GM19025 (cell line): ENCODE results near the gene FOXE3.
"Not testable (repeated sequence)": the region's sequence is repeated elsewhere in the genome, so short reads cannot be mapped to it uniquely, and the experiment has no call there.

ENCODE experiments used
- ATAC-seq: cut with Tn5 transposase; IDR thresholded peaks from one replicate; pipeline ENCODE4 v1.9.1; 2021; ENCODE audit warnings: mild to moderate bottlenecking, low read depth, moderate library complexity; ENCODE audit not compliant: unreplicated experiment

Gene FOXE3

DNA sequence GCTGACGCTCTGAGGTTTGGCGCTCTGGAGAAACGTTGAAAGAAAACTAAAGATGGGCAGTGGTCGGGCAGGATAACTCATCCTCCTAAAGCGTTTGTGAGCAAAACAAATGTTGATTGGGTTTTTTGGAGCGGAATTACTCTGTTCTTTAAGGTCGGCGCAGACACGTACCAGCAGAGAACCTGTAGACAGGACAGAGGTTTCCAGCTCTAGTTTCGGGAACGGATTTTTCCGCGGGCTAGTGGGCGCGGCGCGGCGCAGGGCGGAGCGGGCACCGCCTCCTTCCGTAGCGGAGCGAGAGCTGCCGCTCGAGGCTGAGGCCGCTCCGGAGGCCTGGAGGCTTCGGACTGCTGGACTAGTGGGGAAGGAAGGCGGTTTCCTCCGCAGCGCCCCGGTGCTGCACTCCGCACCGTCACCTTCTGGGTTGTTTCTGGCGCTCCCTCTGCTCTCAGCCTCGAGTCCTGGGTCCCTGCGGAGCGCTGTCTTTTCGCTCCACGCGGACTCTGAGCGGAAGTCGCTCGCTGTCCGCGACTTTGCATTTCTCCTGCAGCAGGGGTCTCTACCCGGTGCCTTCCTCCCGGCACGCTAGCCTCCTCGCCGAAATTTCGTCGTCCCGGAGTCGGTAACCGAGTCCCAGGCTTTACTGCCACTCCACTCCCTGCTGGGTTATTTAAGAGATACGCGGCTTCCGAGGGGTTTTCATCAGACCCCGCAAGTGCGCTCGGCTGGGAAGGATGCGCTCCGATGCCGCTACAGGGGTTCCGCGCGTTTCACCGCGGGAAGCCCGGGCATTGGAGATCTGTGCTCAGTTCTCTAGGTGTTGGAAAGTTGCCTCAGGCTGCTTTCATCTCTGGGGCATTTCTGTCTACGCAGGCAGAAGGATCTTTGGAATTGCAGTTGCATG, 28.7 kb downstream of the FOXE3 start:
- ATAC-seq, result no peak

DNA sequence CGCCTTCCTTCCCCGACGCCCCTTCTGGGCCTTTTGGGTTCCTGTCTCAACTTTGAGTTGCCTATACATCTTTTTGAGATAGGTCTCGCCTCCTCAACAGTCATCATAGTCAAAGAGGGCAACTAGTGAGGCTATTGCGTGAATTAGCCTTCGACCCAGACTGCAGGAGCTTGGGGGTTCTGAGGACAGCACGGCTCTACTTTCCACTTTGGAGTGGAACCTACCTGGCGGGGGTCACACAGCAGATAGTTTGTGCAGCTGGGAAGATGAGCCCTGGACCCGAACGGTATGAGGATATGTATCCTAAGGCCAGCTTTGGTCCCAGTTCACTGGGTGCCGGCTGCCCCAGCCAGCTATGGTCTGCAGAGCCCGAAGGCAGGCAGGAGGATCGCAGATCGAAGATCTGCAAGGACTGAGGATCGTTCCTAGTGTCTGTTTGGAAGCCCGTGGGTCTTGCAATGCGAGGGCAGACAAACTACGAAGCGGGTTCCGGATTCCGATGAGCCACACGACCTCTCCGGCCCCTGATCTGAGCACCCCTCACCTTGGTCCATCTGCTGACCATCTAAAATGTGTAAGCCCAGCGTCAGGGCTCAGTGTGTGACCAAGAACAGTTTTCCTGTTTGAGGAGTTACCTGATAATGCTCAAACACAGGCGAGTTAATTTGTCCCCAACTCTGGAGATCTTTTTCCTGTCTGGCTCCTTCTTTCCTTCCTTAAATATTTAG, 29.9 kb downstream of the FOXE3 start:
- ATAC-seq, result no peak

DNA sequence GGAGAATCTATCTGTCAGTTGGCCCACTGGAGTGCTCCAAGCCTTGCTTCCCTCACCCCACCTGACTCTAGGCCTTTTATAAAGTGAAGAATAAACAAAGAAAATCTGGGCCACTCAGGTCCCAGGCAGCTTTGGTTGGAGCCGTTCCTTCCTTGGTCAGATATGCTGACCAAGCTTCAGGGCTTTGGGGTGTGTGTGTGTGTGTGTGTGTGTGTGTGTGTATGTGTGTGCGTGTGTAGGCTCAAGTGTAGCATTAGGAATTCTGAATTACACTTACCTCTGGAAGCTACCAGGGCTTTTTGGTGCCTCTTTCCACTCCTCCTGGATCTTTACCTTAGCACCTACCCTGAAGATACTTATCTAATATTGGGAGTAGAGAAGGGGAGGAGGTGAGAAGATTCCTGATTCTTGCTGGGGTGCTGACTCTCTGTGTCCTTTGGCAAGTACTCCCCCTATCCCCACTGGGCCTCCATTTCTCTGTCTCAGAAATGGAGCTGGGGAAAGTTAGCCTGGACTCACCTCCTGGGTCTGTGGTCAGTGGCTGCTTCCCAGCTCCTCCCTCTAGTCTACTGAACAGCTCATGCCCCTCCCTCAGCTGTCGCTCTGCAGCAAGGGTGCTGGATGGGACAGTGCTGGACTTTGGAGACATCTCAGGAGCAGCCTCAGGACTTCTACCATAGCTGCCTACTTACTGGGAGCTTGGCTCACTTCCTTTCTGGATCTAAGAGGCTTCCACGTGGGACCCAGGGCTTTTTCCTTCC, 32.6 kb downstream of the FOXE3 start:
- ATAC-seq, result no peak

DNA sequence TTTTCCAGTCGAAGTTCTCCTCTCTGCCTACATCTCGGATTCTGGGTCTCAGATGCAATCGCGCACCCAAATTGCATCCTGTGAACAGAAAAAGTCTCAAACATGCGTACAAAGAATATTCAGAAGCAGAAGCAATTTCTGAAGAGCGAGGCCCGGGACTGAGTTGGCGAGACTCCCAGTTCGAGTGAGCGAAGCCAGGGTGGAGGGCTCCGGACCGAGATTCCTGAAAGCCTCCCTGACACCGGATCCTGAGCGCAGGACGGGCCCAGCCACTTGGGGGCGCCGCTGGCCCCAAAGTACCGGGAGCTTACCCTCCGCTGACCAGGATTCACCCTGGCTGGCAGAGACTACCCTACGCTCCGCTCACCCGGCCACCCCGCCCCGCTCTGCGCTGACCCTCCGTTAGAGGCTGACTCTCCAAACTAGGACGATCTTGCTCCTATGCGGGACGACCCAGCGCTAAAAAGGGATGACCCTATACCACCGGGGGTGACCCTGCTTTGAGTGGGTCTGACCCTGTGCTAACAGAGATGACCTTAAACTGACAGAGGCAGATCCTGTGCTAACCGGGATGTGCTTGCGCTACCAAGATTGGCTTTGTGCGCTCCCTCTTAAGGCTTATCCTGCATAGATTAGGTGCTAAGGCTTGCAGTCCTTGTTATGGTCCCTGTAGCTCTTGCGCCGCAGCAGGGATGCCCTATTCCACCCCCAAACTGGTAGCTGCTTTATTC, 33.9 kb downstream of the FOXE3 start:
- no peak for ATAC-seq

DNA sequence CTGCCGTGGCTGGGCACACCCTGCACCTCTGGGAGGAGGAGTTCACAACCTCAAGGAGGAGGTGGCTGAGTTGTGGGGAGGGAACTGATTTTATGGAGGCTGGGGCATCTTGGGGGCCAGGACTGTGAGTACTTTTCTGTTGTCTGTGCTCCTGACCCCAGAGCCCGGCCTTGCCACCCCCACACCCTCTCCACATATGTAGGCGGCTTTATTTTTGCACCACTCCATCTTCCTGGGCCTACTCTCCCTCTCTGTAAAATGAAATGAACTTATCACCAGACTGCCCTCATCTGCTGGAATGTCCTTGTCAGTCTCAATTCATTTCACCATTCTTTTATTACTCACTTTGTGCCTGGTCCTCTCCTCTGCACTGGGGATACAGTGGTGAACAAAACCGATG, 34.5 kb downstream of the FOXE3 start:
- no peak for ATAC-seq

DNA sequence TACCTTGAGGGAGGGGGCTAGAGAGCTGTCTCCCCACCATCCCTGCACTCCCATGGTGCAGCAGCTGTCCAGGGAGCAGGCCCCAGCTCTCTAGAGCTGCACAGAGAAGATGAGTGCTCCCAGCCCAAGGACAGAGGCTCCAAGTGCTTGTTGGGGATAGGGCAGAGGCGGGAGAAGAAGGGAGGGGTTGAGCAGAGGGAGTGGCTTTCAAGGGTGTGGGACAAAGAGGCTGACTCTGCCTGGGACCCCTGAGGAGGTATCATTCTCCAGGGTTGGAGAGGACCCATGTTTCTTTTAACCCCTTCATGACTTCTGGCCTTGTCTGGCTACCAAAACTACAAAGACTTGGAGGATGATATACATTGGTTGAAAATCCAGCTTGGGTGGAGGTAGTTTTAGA, 36.3 kb downstream of the FOXE3 start:
- ATAC-seq, result no peak

DNA sequence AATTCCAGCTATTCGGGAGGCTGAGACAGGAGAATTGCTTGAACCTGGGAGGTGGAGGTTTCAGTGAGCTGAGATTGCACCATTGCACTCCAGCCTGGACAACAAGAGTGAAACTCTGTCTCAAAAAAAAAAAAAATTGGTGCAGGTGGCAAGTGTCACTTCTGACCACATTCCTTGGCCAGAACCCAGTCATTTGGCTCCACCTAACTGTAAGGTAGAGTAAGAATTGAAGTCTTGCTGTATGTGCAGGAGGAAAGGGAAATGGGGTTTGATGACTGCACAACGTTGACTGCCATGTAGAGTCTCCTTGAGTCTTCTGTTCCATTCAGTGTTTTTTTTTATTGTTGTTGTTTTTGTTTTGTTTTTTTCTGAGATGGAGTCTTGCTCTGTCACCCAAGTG, 37.8 kb downstream of the FOXE3 start:
- ATAC-seq, result not testable (repeated sequence)

DNA sequence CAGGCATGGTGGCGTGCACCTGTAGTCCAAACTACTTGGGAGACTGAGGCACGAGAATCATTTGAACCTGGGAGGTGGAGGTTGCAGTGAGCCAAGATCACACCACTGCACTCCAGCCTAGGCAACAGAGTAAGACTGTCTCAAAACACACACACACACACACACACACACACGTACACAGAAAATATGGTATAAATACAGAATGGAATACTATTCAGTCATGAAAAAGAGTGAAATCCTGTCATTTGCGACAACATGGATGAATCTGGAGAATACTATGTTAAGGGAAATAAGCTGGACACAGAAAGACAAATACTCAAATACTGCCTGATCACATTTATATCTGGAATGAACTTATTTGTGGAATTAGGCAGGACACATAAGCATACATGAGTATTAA, 40.2 kb downstream of the FOXE3 start:
- ATAC-seq, result no peak

DNA sequence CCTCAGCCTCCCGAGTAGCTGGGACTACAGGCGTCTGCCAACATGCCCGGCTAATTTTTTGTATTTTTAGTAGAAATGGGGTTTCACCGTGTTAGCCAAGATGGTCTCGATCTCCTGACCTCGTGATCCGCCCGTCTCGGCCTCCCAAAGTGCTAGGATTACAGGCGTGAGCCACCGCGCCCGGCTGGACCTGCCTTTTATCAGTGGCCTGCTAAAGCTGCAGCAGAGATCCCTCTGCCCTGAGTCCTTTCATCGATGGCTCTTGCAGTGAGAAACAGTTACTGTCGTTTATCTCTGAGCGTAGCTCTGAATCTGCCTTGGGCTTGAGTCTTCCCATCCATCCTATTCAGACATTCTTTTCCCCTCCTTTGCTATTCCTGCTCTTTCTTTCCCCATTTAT, 41.5 kb downstream of the FOXE3 start:
- not testable (repeated sequence) for ATAC-seq

DNA sequence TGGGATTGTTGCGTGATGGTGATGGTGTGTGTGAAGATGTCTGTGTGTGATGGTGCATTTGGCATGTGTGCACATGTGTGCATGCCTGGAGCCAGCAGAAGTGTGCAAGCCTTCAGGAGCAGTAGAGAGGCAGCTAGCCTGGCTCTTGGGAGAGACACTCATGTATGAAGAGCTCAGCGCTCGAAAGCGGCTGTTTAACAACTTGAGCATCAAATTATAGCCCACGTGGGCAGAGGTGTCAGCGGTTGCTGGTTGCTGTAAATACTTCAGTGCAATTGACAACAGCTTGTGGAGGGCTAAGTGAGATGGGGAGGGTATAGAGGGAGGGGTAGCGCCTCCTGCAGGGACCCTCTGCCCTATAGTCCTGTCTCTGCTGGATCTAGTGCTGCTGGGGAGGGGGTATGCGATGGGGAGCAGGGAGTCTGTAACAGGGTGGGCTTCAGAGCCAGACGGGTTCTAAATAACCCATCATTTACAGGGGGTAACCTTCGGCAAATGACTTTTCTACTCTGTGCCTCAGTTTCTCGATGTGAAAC, 43.2 kb downstream of the FOXE3 start:
- no peak for ATAC-seq

DNA sequence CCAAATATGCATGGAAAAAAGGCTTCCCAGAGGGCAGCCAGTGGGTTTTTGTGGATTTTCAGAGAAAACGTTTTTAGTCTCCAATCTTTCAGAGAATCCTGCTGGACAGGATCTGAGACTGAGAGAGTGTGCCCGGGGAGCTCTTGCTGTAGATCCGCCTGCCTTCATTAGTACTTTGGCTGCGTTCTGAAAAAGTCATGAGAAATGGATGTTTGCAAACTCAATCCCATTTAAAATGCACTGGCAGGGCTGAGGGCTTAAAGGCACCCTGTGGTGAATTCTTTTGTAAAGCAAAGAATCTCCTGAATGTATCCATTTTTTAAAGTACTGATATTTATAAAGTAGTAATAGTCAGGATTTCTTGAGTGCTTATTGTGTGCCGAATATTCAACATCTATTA, 44.0 kb downstream of the FOXE3 start:
- ATAC-seq, result no peak

DNA sequence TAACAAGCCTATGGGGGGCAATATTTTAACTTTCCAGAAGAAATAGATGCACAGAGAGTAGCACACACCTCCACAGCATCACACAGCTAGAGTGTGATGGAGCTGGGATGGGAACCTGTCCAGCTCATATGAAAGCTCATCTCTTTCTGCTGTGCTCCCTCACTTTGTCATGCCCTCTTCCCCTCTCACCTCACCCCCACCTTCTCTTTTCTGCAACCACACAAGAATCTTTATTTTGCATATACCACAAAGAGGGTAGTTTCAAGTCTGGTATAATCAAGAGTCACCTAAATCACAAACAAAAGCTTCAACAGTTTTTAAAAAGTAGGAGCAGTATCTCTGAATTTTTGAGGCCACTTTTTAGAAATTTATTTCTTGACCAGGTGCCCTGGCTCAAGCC, 44.4 kb downstream of the FOXE3 start:
- no peak for ATAC-seq

DNA sequence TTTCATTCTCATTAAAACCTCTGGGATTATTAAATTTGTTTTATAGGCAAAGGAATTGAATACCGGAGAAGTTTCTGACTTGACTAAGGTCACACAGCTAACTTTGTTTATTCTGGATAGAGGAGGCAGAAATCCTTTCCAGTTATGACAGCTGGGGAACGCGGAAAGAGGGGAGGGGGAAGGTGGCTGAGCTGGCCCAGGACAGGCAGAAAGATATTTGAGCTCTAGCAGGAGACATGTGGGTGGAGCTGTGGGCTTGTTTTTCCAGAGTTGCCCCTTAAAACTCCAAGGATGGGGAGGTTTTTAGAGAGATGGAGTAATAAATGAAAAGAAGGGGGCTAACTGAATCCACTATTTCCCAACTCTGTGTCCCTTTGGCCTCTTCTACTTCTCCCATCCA, 49.5 kb downstream of the FOXE3 start:
- no peak for ATAC-seq
